GM19455 (cell line): Measurements from ENCODE around the gene DDAH1.
"Not testable (repeated sequence)": the region's sequence is repeated elsewhere in the genome, so short reads cannot be mapped to it uniquely, and the experiment has no call there.

Experiments
- ATAC-seq: cut with Tn5 transposase; IDR thresholded peaks from one replicate; pipeline ENCODE4 v1.9.1; 2021; ENCODE audit not compliant: unreplicated experiment

Gene DDAH1

GRCh38 chr1:85471558-85471957 is 6.6 kb upstream of the DDAH1 start:
- no peak for ATAC-seq

GRCh38 chr1:85470130-85470529 is 5.2 kb upstream of the DDAH1 start:
- ATAC-seq = not testable (repeated sequence)

- ATAC-seq = no peak
Measured at GRCh38 chr1:85467929-85468540, 3.1 kb upstream of the DDAH1 start.

DNA sequence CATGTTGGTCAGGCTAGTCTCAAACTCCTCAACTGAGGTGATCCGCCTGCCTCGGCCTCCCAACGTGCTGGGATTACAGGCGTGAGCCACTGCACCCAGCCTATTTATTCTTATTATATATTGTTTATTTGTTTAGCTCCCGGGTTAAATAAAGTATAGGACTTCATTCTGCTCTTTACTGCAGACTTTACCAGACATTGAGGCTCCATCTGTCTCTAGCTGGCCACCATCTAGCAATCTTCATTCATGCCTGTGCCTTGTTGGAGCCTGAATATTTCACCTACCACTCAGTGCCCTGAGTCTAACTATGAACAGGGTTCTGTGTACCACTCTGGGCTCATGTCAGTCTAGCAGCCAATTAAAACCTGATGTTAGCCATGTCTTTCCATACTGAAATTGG is 2.1 kb upstream of the DDAH1 start:
- ATAC-seq = no peak

GRCh38 chr1:85465786-85466134 is 801 bp upstream of the DDAH1 start:
- ATAC-seq = no peak

GRCh38 chr1:85464497-85465098 is 361 bp downstream of the DDAH1 start:
- ATAC-seq = peak; percentile 55

GRCh38 chr1:85463731-85464496 is 1.0 kb downstream of the DDAH1 start:
- ATAC-seq = no peak

- no peak for ATAC-seq
Measured at GRCh38 chr1:85462931-85463649, 1.9 kb downstream of the DDAH1 start.

- no peak for ATAC-seq
Measured at GRCh38 chr1:85461216-85461918, 3.6 kb downstream of the DDAH1 start.

GRCh38 chr1:85460555-85461088 is 4.3 kb downstream of the DDAH1 start:
- no peak for ATAC-seq

DNA sequence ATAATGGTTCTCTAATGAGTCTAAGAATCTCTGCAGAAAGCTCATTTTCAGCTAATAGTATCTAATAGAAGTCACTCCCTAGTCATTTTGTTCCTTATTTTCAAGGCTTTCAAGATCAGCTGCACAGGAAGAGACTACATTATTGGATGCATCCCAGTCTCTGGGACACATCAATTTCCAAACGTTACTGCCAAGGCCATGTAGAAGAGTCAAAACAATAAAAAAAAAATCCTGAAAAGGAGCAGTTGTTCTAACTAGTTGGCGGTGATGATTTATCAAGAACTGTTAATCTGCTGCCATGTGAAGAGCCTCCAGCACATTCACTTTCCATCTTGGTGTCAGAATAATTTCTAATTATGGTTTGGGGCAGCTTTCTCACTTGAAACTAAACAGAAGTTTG is 5.7 kb downstream of the DDAH1 start:
- ATAC-seq = no peak

DNA sequence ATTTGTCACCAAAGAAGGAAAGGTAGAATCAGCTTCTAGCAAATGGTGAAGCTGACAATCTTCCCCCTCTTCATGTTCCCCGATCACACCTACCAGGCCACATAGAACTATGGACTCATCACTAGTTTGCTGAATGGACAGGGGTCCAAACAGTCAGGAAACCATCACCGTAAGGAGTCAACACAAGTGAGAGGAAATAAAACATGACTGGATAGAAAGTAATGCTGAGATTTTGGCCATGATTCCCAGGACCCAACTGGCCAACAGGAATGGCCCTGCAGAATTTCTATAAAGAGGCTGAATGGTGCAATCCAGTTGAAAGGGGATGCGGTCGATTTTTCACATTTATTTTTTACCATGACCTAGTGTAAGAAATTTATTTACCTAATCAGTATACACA is 10.7 kb downstream of the DDAH1 start:
- no peak for ATAC-seq

- no peak for ATAC-seq
Measured at GRCh38 chr1:85453640-85454194, 11.2 kb downstream of the DDAH1 start.

DNA sequence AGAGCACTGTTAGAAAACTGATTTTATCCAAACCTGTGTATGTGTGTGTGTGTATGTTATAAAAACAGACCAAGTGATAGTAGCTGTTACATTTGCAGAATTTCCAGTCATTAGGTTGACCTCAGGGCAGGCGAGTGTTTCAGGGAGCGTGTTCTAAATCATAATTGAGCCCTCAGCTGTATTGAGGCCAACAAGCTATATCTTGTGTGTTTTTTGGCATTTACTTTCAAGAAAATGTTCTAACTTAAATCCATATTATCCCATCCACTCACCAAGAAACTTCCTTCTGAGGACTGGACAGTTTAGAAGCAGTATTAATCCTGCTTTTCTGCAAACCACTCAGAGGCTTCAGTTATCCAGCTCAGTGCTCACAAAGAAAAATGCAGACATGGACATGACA is 12.0 kb downstream of the DDAH1 start:
- no peak for ATAC-seq

DNA sequence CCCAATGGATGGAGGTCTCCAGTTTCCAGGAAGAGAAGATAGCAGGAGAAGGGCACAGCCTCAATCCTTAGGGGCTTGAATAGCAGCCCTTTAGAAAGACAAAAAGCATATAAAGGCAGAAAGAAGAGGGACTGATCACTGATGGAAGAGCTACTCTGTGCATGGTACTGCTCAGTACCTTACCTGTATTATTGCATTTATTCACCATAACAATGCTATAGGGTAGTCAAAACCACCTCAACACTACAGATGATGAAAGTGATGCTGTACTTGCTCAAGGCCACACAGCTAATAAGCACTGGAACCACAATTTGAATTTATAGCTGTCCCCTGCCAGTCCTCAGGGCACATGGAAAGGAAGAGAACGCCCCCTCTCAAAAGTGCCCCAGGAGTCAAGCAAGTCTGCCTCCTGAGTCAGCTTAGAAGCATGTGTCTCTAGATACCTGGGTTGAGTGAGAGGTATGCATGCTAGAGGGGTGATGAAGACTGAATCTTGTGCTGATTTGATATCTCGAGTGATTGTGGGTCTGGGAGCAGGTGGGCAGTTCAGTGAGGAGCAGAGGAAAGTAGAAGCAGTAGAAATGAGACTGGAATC is 13.6 kb downstream of the DDAH1 start:
- ATAC-seq = no peak

DNA sequence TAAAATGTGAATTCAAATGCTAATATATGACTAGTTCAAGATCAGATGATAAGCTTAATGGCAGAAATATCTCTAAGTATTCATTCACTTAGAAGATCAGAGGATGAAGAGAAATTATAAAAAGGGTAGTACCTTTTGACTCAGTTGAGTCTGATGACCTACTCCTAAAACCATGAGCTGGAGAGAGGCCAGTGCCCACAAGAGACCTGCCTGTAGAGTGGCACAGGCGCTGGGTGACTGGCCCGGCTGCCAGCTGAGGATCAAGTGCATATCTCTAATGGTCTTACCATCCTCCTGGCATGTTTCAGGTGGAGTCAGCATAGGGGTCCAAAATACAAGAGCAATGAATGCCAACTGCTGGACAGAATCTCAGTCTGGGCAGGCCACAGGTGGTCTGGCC is 14.1 kb downstream of the DDAH1 start:
- ATAC-seq = no peak

GRCh38 chr1:85449356-85449755 is 15.6 kb downstream of the DDAH1 start:
- no peak for ATAC-seq

DNA sequence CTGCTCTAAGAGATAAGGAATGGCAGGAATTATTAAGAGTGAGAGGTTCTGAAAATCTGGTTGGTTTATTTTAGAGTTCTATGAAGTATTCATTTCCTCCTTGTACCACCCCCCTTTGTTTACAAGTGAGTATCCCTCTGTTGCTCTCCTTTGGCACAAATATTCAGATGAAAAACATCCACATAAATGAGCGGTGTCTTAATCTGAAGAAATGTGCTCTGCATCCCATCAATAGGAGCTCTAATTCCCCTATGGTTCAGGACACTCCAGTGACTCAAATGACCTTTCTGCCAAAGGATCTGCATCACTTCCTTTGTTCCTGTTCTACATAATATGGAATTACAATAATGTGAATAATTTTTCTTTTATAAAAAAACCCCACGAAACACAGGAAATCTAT is 16.6 kb downstream of the DDAH1 start:
- no peak for ATAC-seq

DNA sequence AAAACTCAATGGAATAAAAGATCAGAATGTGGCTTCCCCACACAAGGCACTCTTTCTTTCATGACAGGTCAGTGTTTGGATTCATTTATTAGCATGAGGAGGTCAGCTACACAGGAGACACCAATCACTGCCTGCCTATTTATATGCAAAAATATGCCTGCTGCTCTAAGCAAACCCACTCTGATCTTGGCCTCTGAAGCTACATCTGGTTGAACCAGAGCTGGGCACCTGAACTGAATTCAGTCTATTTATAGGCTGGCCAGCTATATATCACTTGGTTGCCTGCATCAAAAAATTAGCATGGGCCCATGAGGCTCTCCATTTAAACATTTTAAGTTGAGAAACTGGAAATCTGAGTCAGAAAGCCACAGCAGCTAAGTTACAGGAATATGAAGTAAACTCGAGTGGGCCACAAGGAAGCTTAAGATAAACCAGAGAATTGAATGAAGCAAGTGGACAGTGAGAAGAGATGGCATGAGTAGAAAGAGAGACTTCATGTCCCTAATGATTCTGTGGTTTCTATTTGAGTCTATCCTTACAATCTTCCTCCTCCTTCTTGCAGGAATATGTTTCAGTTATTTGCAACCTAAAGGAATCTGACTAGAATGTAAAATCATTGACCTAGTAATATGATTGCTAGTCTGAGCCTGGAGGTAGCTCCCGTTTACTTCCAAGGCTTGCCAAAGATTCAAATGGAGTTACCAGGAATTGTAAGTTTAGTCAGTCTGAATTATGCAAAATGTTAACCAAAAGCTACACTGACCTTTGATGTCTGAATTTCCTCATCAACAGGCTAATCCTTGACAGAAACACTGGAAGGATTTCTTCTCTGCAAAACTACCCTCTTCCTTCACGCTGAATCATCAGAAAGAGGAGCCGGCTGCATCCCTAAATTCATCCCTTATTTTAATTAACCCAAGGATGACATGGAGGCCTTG is 17.7 kb downstream of the DDAH1 start:
- no peak for ATAC-seq
